ENCODE data around the gene HNRNPR.
A peak's percentile ranks its signal among the peaks of the same experiment; 100 is the strongest.
"Not testable (repeated sequence)": the region's sequence is repeated elsewhere in the genome, so short reads cannot be mapped to it uniquely, and the experiment has no call there.

Gene HNRNPR

GRCh38 chr1:23283667-23284602 lies 60.1 kb downstream of the HNRNPR start:
- Histone ChIP-seq H3K27ac (ENCODE audit: low read length) (no peak overlapping the region), H3K9me3 (ENCODE audit: control insufficient read depth, insufficient read depth, low read length) (no peaks in the 10 kb centered on the region), H3K4me1 (ENCODE audit: control insufficient read depth, insufficient read depth, low read length) (no peaks in the 10 kb centered on the region), H3K36me3 (ENCODE audit: control insufficient read depth, insufficient read depth, low read length) (no peaks in the 10 kb centered on the region; the same call in 1 of the 2 replicates), H3K27me3 (ENCODE audit: control insufficient read depth, insufficient read depth, low read length) (no peaks in the 10 kb centered on the region), H3K4me3 (ENCODE audit: low read length) (no peak overlapping the region)
- DNase-seq (ENCODE audit: low read depth, low spot score) = no peak
- WGBS (ENCODE audit: insufficient coverage, insufficient read length) = no CpG with 5 or more reads among the region's 4 CpGs

- DNase-seq (ENCODE audit: low read depth, low spot score) = no peak
- no peaks in the 10 kb centered on the region for H3K4me1 ChIP-seq (ENCODE audit: control insufficient read depth, insufficient read depth, low read length)
- no peaks in the 10 kb centered on the region for H3K27me3 ChIP-seq (ENCODE audit: control insufficient read depth, insufficient read depth, low read length)
- no peaks in the 10 kb centered on the region for H3K9me3 ChIP-seq (ENCODE audit: control insufficient read depth, insufficient read depth, low read length)
- no peaks in the 10 kb centered on the region; the same call in 1 of the 2 replicates for H3K36me3 ChIP-seq (ENCODE audit: control insufficient read depth, insufficient read depth, low read length)
- no peak overlapping the region for H3K27ac ChIP-seq (ENCODE audit: low read length)
- no CpG with 5 or more reads among the region's 5 CpGs for WGBS (ENCODE audit: insufficient coverage, insufficient read length)
- H3K4me3 ChIP-seq (ENCODE audit: low read length) = no peak overlapping the region
These were observed 61.1 kb downstream of the HNRNPR start for GRCh38 chr1:23282957-23283356.

GRCh38 chr1:23278717-23279116 lies 65.4 kb downstream of the HNRNPR start:
- H3K36me3 ChIP-seq (ENCODE audit: control insufficient read depth, insufficient read depth, low read length) = no peaks in the 10 kb centered on the region; the same call in 1 of the 2 replicates
- no peaks in the 10 kb centered on the region; the same call in 1 of the 2 replicates for H3K4me1 ChIP-seq (ENCODE audit: control insufficient read depth, insufficient read depth, low read length)
- H3K9me3 ChIP-seq (ENCODE audit: control insufficient read depth, insufficient read depth, low read length) = no peaks in the 10 kb centered on the region
- H3K4me3 ChIP-seq (ENCODE audit: low read length) = no peak overlapping the region
- WGBS (ENCODE audit: insufficient coverage, insufficient read length) = 100% methylated on average over 1 of the region's 2 CpGs
- no peak overlapping the region for H3K27ac ChIP-seq (ENCODE audit: low read length)
- DNase-seq (ENCODE audit: low read depth, low spot score) = no peak
- H3K27me3 ChIP-seq (ENCODE audit: control insufficient read depth, insufficient read depth, low read length) = no peaks in the 10 kb centered on the region

GRCh38 chr1:23276531-23276930 lies 67.6 kb downstream of the HNRNPR start:
- no peak overlapping the region for H3K27ac ChIP-seq (ENCODE audit: low read length)
- H3K36me3 ChIP-seq (ENCODE audit: control insufficient read depth, insufficient read depth, low read length) = no peaks in the 10 kb centered on the region; the same call in 1 of the 2 replicates
- WGBS (ENCODE audit: insufficient coverage, insufficient read length) = no CpG with 5 or more reads among the region's 2 CpGs
- DNase-seq (ENCODE audit: low read depth, low spot score) = no peak
- H3K9me3 ChIP-seq (ENCODE audit: control insufficient read depth, insufficient read depth, low read length) = no peaks in the 10 kb centered on the region
- H3K27me3 ChIP-seq (ENCODE audit: control insufficient read depth, insufficient read depth, low read length) = no peaks in the 10 kb centered on the region
- H3K4me1 ChIP-seq (ENCODE audit: control insufficient read depth, insufficient read depth, low read length) = no peaks in the 10 kb centered on the region; the same call in 1 of the 2 replicates
- no peak overlapping the region for H3K4me3 ChIP-seq (ENCODE audit: low read length)

GRCh38 chr1:23274134-23274505 lies 70.0 kb downstream of the HNRNPR start:
- no peak overlapping the region for H3K27ac ChIP-seq (ENCODE audit: low read length)
- DNase-seq (ENCODE audit: low read depth, low spot score) = no peak
- no peaks in the 10 kb centered on the region for H3K36me3 ChIP-seq (ENCODE audit: control insufficient read depth, insufficient read depth, low read length)
- no CpG with 5 or more reads among the region's 4 CpGs for WGBS (ENCODE audit: insufficient coverage, insufficient read length)
- H3K9me3 ChIP-seq (ENCODE audit: control insufficient read depth, insufficient read depth, low read length) = no peaks in the 10 kb centered on the region
- no peaks in the 10 kb centered on the region for H3K27me3 ChIP-seq (ENCODE audit: control insufficient read depth, insufficient read depth, low read length)
- no peaks in the 10 kb centered on the region; the same call in 1 of the 2 replicates for H3K4me1 ChIP-seq (ENCODE audit: control insufficient read depth, insufficient read depth, low read length)
- no peak overlapping the region for H3K4me3 ChIP-seq (ENCODE audit: low read length)

- no peaks in the 10 kb centered on the region for H3K9me3 ChIP-seq (ENCODE audit: control insufficient read depth, insufficient read depth, low read length)
- WGBS (ENCODE audit: insufficient coverage, insufficient read length) = no CpG with 5 or more reads among the region's 8 CpGs
- no peak overlapping the region for H3K27ac ChIP-seq (ENCODE audit: low read length)
These were observed 70.5 kb downstream of the HNRNPR start for GRCh38 chr1:23273450-23274133.

GRCh38 chr1:23263380-23263887 lies 80.7 kb downstream of the HNRNPR start:
- Histone ChIP-seq H3K27me3 (ENCODE audit: control insufficient read depth, insufficient read depth, low read length) (no peaks in the 10 kb centered on the region), H3K9me3 (ENCODE audit: control insufficient read depth, insufficient read depth, low read length) (no peaks in the 10 kb centered on the region), H3K4me1 (ENCODE audit: control insufficient read depth, insufficient read depth, low read length) (peaks cover 5% of the 10 kb centered on the region; the same call in 1 of the 2 replicates), H3K4me3 (ENCODE audit: low read length) (no peak overlapping the region), H3K27ac (ENCODE audit: low read length) (no peak overlapping the region), H3K36me3 (ENCODE audit: control insufficient read depth, insufficient read depth, low read length) (no peaks in the 10 kb centered on the region)
- DNase-seq (ENCODE audit: low read depth, low spot score) = peak; percentile 41
- WGBS (ENCODE audit: insufficient coverage, insufficient read length) = no CpG with 5 or more reads among the region's 3 CpGs

More at GRCh38 chr1:23273450-23274133, 70.5 kb downstream of the HNRNPR start:
- H3K36me3 ChIP-seq (ENCODE audit: control insufficient read depth, insufficient read depth, low read length) = no peaks in the 10 kb centered on the region
- H3K4me3 ChIP-seq (ENCODE audit: low read length) = no peak overlapping the region
- no peaks in the 10 kb centered on the region for H3K27me3 ChIP-seq (ENCODE audit: control insufficient read depth, insufficient read depth, low read length)
- H3K4me1 ChIP-seq (ENCODE audit: control insufficient read depth, insufficient read depth, low read length) = no peaks in the 10 kb centered on the region; the same call in 1 of the 2 replicates
- DNase-seq (ENCODE audit: low read depth, low spot score) = no peak

GRCh38 chr1:23258082-23258481 lies 86.0 kb downstream of the HNRNPR start:
- no CpG with 5 or more reads among the region's 2 CpGs for WGBS (ENCODE audit: insufficient coverage, insufficient read length)
- H3K4me3 ChIP-seq (ENCODE audit: low read length); H3K27me3 ChIP-seq (ENCODE audit: control insufficient read depth, insufficient read depth, low read length); H3K4me1 ChIP-seq (ENCODE audit: control insufficient read depth, insufficient read depth, low read length); H3K36me3 ChIP-seq (ENCODE audit: control insufficient read depth, insufficient read depth, low read length); H3K9me3 ChIP-seq (ENCODE audit: control insufficient read depth, insufficient read depth, low read length); DNase-seq (ENCODE audit: low read depth, low spot score); H3K27ac ChIP-seq (ENCODE audit: low read length): not testable (repeated sequence)

GRCh38 chr1:23257371-23257770 lies 86.7 kb downstream of the HNRNPR start:
- not testable (repeated sequence) for H3K36me3 ChIP-seq (ENCODE audit: control insufficient read depth, insufficient read depth, low read length); H3K27ac ChIP-seq (ENCODE audit: low read length); H3K9me3 ChIP-seq (ENCODE audit: control insufficient read depth, insufficient read depth, low read length); H3K4me3 ChIP-seq (ENCODE audit: low read length); H3K4me1 ChIP-seq (ENCODE audit: control insufficient read depth, insufficient read depth, low read length); H3K27me3 ChIP-seq (ENCODE audit: control insufficient read depth, insufficient read depth, low read length); DNase-seq (ENCODE audit: low read depth, low spot score)
- WGBS (ENCODE audit: insufficient coverage, insufficient read length) = no CpG with 5 or more reads among the region's 34 CpGs

Data from iPS DF 6.9 (cell line).